IPS-NIHi7 (cell line): Measurements from ENCODE around the gene ARHGAP26.
"Not testable (repeated sequence)": the region's sequence is repeated elsewhere in the genome, so short reads cannot be mapped to it uniquely, and the experiment has no call there.

ENCODE experiments used
- DNase-seq: peaks from one replicate; pipeline ENCODE4 v3.0.0; 2012; ENCODE audit warnings: mixed read lengths; ENCODE audit errors: extremely low spot score

Gene ARHGAP26

DNA sequence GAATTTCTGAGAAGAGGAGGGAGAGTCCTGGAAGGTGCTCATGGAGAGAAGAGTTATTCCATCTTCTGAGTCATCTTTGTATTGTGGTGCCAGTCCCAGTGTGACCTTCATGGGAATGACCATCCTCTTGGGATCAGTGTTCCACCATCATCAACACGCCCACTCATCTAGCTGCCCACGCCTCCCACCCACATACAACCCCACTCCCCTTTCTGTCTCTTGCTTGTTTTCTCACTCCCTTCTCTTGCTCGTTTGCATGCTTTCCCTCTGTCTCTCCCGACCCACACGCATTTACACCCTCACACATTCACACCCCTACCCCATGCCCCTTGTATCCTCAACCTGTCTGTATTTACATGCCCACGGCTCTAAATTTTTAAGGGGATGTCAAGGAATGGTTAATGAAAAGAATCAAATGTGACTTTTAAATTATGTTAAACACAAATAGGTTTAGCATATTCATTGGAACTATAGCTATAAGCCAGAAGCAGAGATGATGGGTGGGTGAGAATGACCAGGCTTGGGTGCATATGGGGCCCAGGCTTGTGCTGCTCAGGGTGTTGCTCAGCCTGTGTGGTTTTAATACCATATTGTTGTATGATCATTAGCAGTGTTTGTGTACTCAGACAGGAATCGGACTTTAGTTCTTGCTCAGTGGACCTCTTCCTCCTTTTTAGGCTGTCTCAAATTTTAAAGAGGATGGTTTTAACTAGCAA, 160.4 kb downstream of the ARHGAP26 start:
- DNase-seq, result no peak

- DNase-seq, result peak; percentile 46
Measured at GRCh38 chr5:142931896-142932686, 161.9 kb downstream of the ARHGAP26 start.

DNA sequence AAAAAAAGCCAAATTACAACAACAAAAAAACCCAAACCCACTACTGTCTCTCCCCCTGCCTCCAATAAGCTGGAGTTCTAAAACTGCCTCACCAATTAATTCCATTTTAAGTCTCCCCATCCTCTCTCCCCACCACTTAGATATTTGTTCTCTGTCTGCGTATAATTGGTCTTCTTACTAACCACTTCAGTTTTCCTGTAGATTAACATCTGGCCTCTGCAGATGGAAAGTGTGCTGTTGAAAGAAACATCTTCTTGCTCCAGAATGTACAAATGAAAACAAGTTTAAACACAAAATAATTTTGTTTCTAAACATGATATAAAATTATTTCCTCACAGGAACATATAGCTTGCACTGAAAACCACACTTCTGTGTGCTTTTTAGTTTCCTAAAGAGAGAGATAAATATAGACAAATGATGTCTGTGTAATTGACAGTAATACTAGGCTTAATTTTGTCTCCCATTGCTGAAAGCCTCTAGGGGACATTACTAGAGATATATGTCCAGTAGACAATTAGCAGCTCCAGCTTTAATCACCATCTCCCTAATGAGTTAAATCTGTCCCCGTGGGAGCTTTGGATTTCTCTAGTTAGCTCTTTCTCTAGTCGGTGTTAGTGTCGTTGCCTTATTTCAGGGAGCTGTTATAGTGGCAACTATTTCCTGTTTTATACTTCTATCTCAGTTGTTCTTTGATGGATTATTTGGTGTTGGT, 164.0 kb downstream of the ARHGAP26 start:
- DNase-seq, result no peak

- no peak for DNase-seq
Measured at GRCh38 chr5:142935014-142935413, 164.8 kb downstream of the ARHGAP26 start.

DNA sequence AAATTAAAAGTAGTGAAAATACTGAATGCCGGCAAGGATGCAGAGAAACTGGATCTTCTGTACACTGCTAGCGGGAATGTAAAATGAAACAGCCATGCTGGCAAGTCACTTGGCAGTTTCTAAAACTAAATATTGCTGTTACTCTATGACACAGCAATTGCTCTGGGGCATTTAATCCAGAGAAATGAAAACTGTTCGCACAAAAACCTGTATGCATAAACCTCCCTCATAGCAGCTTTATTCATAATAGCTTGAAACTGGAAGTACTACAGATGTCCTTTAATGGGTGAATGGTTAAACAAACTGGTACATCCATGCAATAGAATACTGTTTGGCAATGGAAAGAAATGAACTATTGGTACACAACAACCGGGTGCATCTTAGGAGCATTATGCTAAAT, 167.2 kb downstream of the ARHGAP26 start:
- DNase-seq, result no peak

DNA sequence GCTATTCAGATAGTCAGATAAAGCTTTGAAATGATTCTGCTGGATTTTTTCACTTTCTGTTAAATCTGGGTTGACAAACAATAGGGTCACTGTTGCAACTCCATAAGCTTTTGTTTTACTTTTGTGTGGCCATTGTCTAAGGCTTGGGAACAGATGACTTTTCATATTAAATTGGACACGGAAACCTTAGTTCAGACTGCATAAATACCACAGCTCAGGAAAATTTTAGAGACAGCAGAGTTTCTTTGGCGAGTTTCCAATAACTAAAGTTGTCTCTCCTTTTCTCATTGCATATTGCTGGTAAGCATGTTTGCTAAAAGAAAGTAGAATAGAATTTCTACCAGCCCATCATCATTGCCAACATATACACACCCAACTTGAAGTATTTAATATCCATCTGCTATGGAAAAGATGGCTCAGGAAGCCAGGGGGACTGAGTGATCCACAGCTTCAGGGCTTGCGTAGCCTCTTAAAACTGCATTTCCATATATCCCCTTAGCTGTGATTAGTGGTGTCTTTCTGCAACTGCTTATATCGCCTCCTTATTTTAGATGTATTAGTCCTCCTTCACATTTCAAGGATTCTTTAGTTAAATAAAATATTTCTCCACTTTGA, 168.2 kb downstream of the ARHGAP26 start:
- DNase-seq, result no peak

- no peak for DNase-seq
Measured at GRCh38 chr5:142939006-142939405, 168.8 kb downstream of the ARHGAP26 start.

DNA sequence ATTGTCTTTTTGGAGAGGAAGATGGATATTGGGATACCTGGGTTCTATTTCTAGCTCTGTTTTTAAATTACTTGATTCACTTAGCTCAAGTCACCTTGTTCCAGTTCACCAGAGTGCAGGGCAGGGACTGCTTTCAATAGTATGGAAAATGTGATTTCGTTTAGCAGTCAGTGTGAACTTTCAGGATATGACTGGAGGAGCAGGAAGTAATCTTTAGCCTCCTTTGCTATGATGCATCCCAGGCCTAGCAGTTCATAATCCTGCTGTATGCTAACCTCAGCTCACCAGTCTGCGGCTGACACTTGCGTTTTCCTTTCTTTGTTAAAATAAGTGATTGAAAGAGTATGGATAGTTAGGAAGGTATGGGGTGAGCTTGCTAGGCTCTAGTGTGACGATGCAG, 169.7 kb downstream of the ARHGAP26 start:
- no peak for DNase-seq

GRCh38 chr5:142941245-142941644, 171.1 kb downstream of the ARHGAP26 start:
- DNase-seq, result no peak

DNA sequence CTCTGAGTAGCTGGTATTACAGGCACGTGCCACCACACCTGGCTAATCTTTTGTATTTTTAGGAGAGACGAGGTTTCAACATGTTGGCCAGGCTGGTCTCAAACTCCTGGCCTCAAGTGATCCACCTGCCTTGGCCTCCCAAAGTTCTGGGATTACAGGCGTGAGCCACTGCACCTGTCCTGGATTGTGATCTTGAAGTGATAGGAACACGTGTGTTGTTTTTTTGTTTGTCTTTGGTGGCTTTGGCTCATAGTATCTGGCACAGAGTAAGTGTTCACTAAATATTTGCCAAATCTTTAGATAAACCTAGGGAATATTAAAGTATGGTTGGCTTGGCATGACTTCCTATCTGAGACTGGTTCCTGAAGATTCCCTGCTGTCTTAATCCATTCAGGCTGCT, 172.7 kb downstream of the ARHGAP26 start:
- no peak for DNase-seq

GRCh38 chr5:142944140-142944539, 174.0 kb downstream of the ARHGAP26 start:
- no peak for DNase-seq

DNA sequence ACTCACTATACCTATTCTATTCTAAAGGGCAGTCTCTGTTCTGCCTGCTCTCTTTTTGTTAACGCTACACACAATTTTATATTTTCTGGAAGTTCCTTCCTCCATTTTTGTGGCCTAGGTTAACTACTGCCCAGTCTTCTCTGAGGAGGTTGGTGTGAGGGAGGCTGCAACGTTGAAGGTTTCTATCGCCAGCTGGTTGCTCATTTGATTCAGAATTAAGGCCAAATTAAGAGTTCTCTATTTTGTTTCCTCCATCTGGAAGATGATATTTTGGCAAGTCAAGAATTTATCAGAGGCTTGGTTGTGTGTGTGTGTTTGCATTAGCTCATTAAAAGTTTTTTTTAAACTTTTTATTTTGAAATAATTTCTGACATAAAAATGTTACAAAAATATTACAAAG, 175.1 kb downstream of the ARHGAP26 start:
- no peak for DNase-seq

- no peak for DNase-seq
Measured at GRCh38 chr5:142945845-142946244, 175.7 kb downstream of the ARHGAP26 start.

GRCh38 chr5:142946547-142947426, 176.6 kb downstream of the ARHGAP26 start:
- DNase-seq, result no peak

- no peak for DNase-seq
Measured at GRCh38 chr5:142947427-142947709, 177.2 kb downstream of the ARHGAP26 start.

GRCh38 chr5:142952229-142952628, 182.1 kb downstream of the ARHGAP26 start:
- no peak for DNase-seq

- not testable (repeated sequence) for DNase-seq
Measured at GRCh38 chr5:142952871-142953270, 182.7 kb downstream of the ARHGAP26 start.

GRCh38 chr5:142954455-142954854, 184.3 kb downstream of the ARHGAP26 start:
- DNase-seq, result no peak

- DNase-seq, result no peak
Measured at GRCh38 chr5:142955628-142956027, 185.5 kb downstream of the ARHGAP26 start.

GRCh38 chr5:142957528-142957927, 187.4 kb downstream of the ARHGAP26 start:
- no peak for DNase-seq

- no peak for DNase-seq
Measured at GRCh38 chr5:142958944-142959682, 188.9 kb downstream of the ARHGAP26 start.
